ENCODE measurements around the gene GPT2.

GRCh38 chr16:46886764-46887523 lies 2.8 kb downstream of the GPT2 start:
- TF ChIP-seq GLIS3 (CRISPR knock-in tag; IDR thresholded peaks at IDR 0.05) (no peak), ZFP3 (CRISPR knock-in tag; IDR thresholded peaks at IDR 0.05) (no peak), OSR1 (CRISPR knock-in tag; IDR thresholded peaks at IDR 0.05) (no peak), SNAI2 (CRISPR knock-in tag; IDR thresholded peaks at IDR 0.05) (no peak), ARNTL (CRISPR knock-in tag; IDR thresholded peaks at IDR 0.05; ENCODE audit: borderline replicate concordance, low read depth) (no peak), BACH2 (CRISPR knock-in tag; IDR thresholded peaks at IDR 0.05; ENCODE audit: borderline replicate concordance) (no peak), ZNF8 (CRISPR knock-in tag; IDR thresholded peaks at IDR 0.05) (no peak), PATZ1 (CRISPR knock-in tag; IDR thresholded peaks at IDR 0.05; ENCODE audit: borderline replicate concordance) (no peak), ZFP30 (CRISPR knock-in tag; IDR thresholded peaks at IDR 0.05) (no peak), CSDC2 (CRISPR knock-in tag; IDR thresholded peaks at IDR 0.05) (no peak), CSRNP3 (CRISPR knock-in tag; IDR thresholded peaks at IDR 0.05) (no peak)
- TF ChIP-seq, protein P1, sequence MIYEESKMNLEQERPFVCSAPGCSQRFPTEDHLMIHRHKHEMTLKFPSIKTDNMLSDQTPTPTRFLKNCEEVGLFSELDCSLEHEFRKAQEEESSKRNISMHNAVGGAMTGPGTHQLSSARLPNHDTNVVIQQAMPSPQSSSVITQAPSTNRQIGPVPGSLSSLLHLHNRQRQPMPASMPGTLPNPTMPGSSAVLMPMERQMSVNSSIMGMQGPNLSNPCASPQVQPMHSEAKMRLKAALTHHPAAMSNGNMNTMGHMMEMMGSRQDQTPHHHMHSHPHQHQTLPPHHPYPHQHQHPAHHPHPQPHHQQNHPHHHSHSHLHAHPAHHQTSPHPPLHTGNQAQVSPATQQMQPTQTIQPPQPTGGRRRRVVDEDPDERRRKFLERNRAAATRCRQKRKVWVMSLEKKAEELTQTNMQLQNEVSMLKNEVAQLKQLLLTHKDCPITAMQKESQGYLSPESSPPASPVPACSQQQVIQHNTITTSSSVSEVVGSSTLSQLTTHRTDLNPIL (CRISPR knock-in tag; IDR thresholded peaks at IDR 0.05; ENCODE audit: low read depth): no peak
